ENCODE results near the gene SLC25A38. TPM values are rescaled to one million over a fixed set of nuclear protein-coding genes. Genes with fewer than 3 reads are reported as not detected.

Gene SLC25A38
- polyA plus RNA-seq, 1 donor from 2014 or later: 32.5 TPM

GRCh38 chr3:39407773-39408492 lies 24.8 kb downstream of the SLC25A38 start (continued):
- TF ChIP-seq EP300 (conservative IDR thresholded peaks at IDR 0.05; ENCODE audit: poor library complexity, severe bottlenecking): no peak

GRCh38 chr3:39408493-39409372 lies 25.6 kb downstream of the SLC25A38 start:
- no peaks in the 10 kb centered on the region for H3K9me2 ChIP-seq (ENCODE audit: insufficient read depth, low read length)
- H3K9ac ChIP-seq (ENCODE audit: low read length): no peak overlapping the region
- no peaks in the 10 kb centered on the region for H4K20me1 ChIP-seq (ENCODE audit: insufficient read depth)
- peaks cover 5% of the 10 kb centered on the region for H3K36me3 ChIP-seq (ENCODE audit: insufficient read depth, low read length)
- H3K79me2 ChIP-seq (replicated peaks; ENCODE audit: insufficient read depth, low read length): peaks cover 23% of the 10 kb centered on the region
- TF ChIP-seq RAD21 (conservative IDR thresholded peaks at IDR 0.05) (no peak), EZH2 (IDR thresholded peaks at IDR 0.05; ENCODE audit: borderline replicate concordance, insufficient read depth, low read length, poor library complexity, severe bottlenecking) (no peak), POLR2AphosphoS5 (IDR thresholded peaks at IDR 0.05) (no peak), SMC3 (conservative IDR thresholded peaks at IDR 0.05; ENCODE audit: poor library complexity) (no peak), REST (IDR thresholded peaks at IDR 0.05; ENCODE audit: borderline replicate concordance) (no peak), CTCF (IDR thresholded peaks at IDR 0.05; ENCODE audit: poor library complexity, severe bottlenecking) (no peak), MXI1 (conservative IDR thresholded peaks at IDR 0.05; ENCODE audit: poor library complexity, severe bottlenecking) (no peak), TAF1 (IDR thresholded peaks at IDR 0.05; ENCODE audit: low read depth) (no peak), EP300 (conservative IDR thresholded peaks at IDR 0.05; ENCODE audit: poor library complexity, severe bottlenecking) (no peak)
- H3K27me3 ChIP-seq (ENCODE audit: insufficient read depth, low read depth, low read length): no peaks in the 10 kb centered on the region
- no peak overlapping the region for H3K27ac ChIP-seq (ENCODE audit: low read length)
- H3K9me3 ChIP-seq (ENCODE audit: low read length): no peaks in the 10 kb centered on the region
- H3K4me2 ChIP-seq (ENCODE audit: low read length): no peak overlapping the region
- H3K4me3 ChIP-seq (ENCODE audit: low read length): peak overlapping the region; percentile 87
- H3F3A ChIP-seq (ENCODE audit: insufficient read depth, low read length, poor library complexity, severe bottlenecking): no peaks in the 10 kb centered on the region
- H2AFZ ChIP-seq (ENCODE audit: low read depth, low read length): no peak overlapping the region

All from neural cell (in vitro differentiated cells).